GM04504 (cell line): ENCODE data around the gene P2RX4.
"Not testable (repeated sequence)": the region's sequence is repeated elsewhere in the genome, so short reads cannot be mapped to it uniquely, and the experiment has no call there.

Source experiments
- DNase-seq: peaks from one replicate; pipeline ENCODE4 v3.0.0-alpha.2; 2012; ENCODE audit warnings: low read depth

The P2RX4 gene

GRCh38 chr12:121279071-121279375, 69.1 kb downstream of the P2RX4 start:
- DNase-seq = no peak

GRCh38 chr12:121279507-121279915, 69.6 kb downstream of the P2RX4 start:
- no peak for DNase-seq

GRCh38 chr12:121280531-121280930, 70.6 kb downstream of the P2RX4 start:
- not testable (repeated sequence) for DNase-seq

GRCh38 chr12:121281116-121281515, 71.2 kb downstream of the P2RX4 start:
- DNase-seq = not testable (repeated sequence)

GRCh38 chr12:121282072-121282742, 72.3 kb downstream of the P2RX4 start:
- no peak for DNase-seq

GRCh38 chr12:121282910-121283309, 73.0 kb downstream of the P2RX4 start:
- DNase-seq = not testable (repeated sequence)

- no peak for DNase-seq
These were observed 73.5 kb downstream of the P2RX4 start for GRCh38 chr12:121283388-121283787.
